NT2/D1 (cell line): ENCODE data around the gene DIDO1.

ENCODE experiments used
- YY1 ChIP-seq: IDR thresholded peaks from 2 replicates; pipeline ENCODE4 v1.6.1; 2011; ENCODE audit not compliant: insufficient read length, insufficient read depth
- ZNF274 ChIP-seq: IDR thresholded peaks from 2 replicates; pipeline ENCODE4 v1.6.1; 2011; ENCODE audit warnings: mild to moderate bottlenecking, low read depth, low read length

- TF ChIP-seq YY1, result no peak
- TF ChIP-seq ZNF274, result no peak
These were observed 65.8 kb downstream of the DIDO1 start for GRCh38 chr20:62860391-62860923.
